HG02588 (cell line): ENCODE results near the gene HSF2BP.
"Not testable (repeated sequence)": the region's sequence is repeated elsewhere in the genome, so short reads cannot be mapped to it uniquely, and the experiment has no call there.

Source experiments
- ATAC-seq: cut with Tn5 transposase; IDR thresholded peaks from one replicate; pipeline ENCODE4 v1.9.1; 2021; ENCODE audit warnings: mild to moderate bottlenecking, moderate library complexity; ENCODE audit not compliant: unreplicated experiment

Gene HSF2BP

GRCh38 chr21:43479197-43479596, 180.1 kb downstream of the HSF2BP start:
- ATAC-seq: not testable (repeated sequence)
